Testis (tissue), 3 donors: Measurements from ENCODE around the gene PPP2R1A. TPM values are rescaled to one million over a fixed set of nuclear protein-coding genes. Genes with fewer than 3 reads are reported as not detected.
"Not testable (repeated sequence)": the region's sequence is repeated elsewhere in the genome, so short reads cannot be mapped to it uniquely, and the experiment has no call there.

Source experiments
- DNase-seq: peaks from one replicate; pipeline ENCODE4 v3.0.0-alpha.2; 2019
- H3K27ac ChIP-seq, 2 donors: fragments of 200-600 bp; sonication (generic); one replicate each; pipeline ENCODE4 v1.5.1; 2019
- H3K27me3 ChIP-seq: fragments of 200-600 bp; sonication (generic); one replicate; pipeline ENCODE4 v1.5.1; 2019
- H3K36me3 ChIP-seq: fragments of 200-600 bp; sonication (generic); one replicate; pipeline ENCODE4 v1.5.1; 2017; ENCODE audit warnings: low read depth; ENCODE audit errors: missing control alignments
- H3K4me1 ChIP-seq: fragments of 200-600 bp; sonication (generic); one replicate; pipeline ENCODE4 v1.5.1; 2019
- H3K4me3 ChIP-seq, 2 donors: fragments of 200-600 bp; sonication (generic); one replicate each; pipeline ENCODE4 v1.5.1; 2017 to 2019
- H3K9me3 ChIP-seq: fragments of 200-600 bp; sonication (generic); one replicate; pipeline ENCODE4 v1.5.1; 2017
- CTCF ChIP-seq, 3 experiments: fragments of 450-650 bp in 2 of 3; fragments of 200-600 bp in 1 of 3; sonication (generic) in 1 of 3; IDR thresholded peaks; one replicate each; pipeline ENCODE4 v1.5.1; 2016 to 2019; ENCODE audit warnings: antibody characterized with exemption in 3 of 3, mild to moderate bottlenecking in 2 of 3, moderate library complexity in 1 of 3
- POLR2A ChIP-seq: fragments of 450-650 bp; IDR thresholded peaks from one replicate; pipeline ENCODE4 v1.6.1; 2017; ENCODE audit warnings: antibody characterized with exemption, mild to moderate bottlenecking, moderate library complexity
- WGBS, 2 donors: methylation state at CpG; one replicate each; pipeline ENCODE4 v1.1.5; 2018; 5-methylcytosine and 5-hydroxymethylcytosine counted together
- intact Hi-C: fragments of 100-400 bp; cut with DNase I; formaldehyde crosslinking; loops from one replicate; pipeline ENCODE4 v1.15.1; 2023; ENCODE audit warnings: low total_unique reads
- polyA plus RNA-seq: library from polyadenylated mRNA; stranded (reverse); fragments of 350-450 nt; fragmentation: Illumina TruSeq; extraction: RNeasy Lipid Tissue Mini Kit (QIAGEN cat#74804); gene quantifications from one replicate; pipeline ENCODE4 v1.2.3, GENCODE V29; 2014; ENCODE audit warnings: low read depth, low replicate concordance; ENCODE audit not compliant: insufficient read depth
- total RNA-seq, 2 donors: library from RNA; depleted of rRNA; stranded (reverse); fragments of >200 nt; gene quantifications; one replicate each; pipeline ENCODE4 v1.2.3, GENCODE V29; 2016

The PPP2R1A gene
- total and polyA plus RNA-seq, 3 donors from 2014 or later: 181 to 289 (median 262) TPM

GRCh38 chr19:52198678-52199077 is 8.8 kb downstream of the PPP2R1A start:
- Histone ChIP-seq H3K27me3 (no peaks in the 10 kb centered on the region), H3K36me3 (no peaks in the 10 kb centered on the region), H3K27ac (no peak overlapping the region), H3K4me1 (peaks cover 9% of the 10 kb centered on the region), H3K4me3 (no peak overlapping the region), H3K9me3 (no peaks in the 10 kb centered on the region)
- no peak for DNase-seq
- intact Hi-C loops: no loop called here
- TF ChIP-seq POLR2A (no peak), CTCF (IDR thresholded peaks at IDR 0.05) (no peak)
- 48 to 60% methylated on average over 3 of the region's 3 CpGs for WGBS, 2 donors

- H3K27ac ChIP-seq: peak overlapping the region; percentile 4 to 76
- TF ChIP-seq CTCF (IDR thresholded peaks at IDR 0.05) (no peak), POLR2A (no peak)
- H3K36me3 ChIP-seq: no peaks in the 10 kb centered on the region
- no peaks in the 10 kb centered on the region for H3K27me3 ChIP-seq
- intact Hi-C loops: no loop called here
- DNase-seq: peak; percentile 18
- H3K4me1 ChIP-seq: peaks cover 9% of the 10 kb centered on the region
- H3K9me3 ChIP-seq: no peaks in the 10 kb centered on the region
- no peak overlapping the region for H3K4me3 ChIP-seq
- WGBS, 2 donors: 47 to 58% methylated on average over 7 of the region's 7 CpGs
Measured at GRCh38 chr19:52200044-52200443, 10.2 kb downstream of the PPP2R1A start.

- DNase-seq, H3K4me1 ChIP-seq: not testable (repeated sequence)
- WGBS, 2 donors: 44 to 65% methylated on average over 15 to 17 of the region's 17 CpGs
Measured at GRCh38 chr19:52200755-52201391, 11.0 kb downstream of the PPP2R1A start.

GRCh38 chr19:52206481-52206880 is 16.6 kb downstream of the PPP2R1A start:
- WGBS, 2 donors: 70 to 71% methylated on average over 5 of the region's 5 CpGs
- intact Hi-C loops: no loop called here
- H3K4me3 ChIP-seq: no peak overlapping the region
- TF ChIP-seq POLR2A: no peak
- TF ChIP-seq CTCF (IDR thresholded peaks at IDR 0.05): no peak
- DNase-seq: no peak
- H3K27ac ChIP-seq: no peak overlapping the region
- no peaks in the 10 kb centered on the region for H3K4me1 ChIP-seq
- H3K36me3 ChIP-seq: no peaks in the 10 kb centered on the region
- no peaks in the 10 kb centered on the region for H3K9me3 ChIP-seq
- H3K27me3 ChIP-seq: no peaks in the 10 kb centered on the region

More at GRCh38 chr19:52200755-52201391, 11.0 kb downstream of the PPP2R1A start:
- H3K27me3 ChIP-seq, H3K36me3 ChIP-seq, intact Hi-C loops, H3K9me3 ChIP-seq, H3K4me3 ChIP-seq: not testable (repeated sequence)
- peak overlapping the region; percentile 4 to 76 for H3K27ac ChIP-seq

GRCh38 chr19:52211203-52211602 is 21.4 kb downstream of the PPP2R1A start:
- 92 to 94% methylated on average over 20 of the region's 20 CpGs for WGBS, 2 donors
- Histone ChIP-seq H3K27ac (no peak overlapping the region), H3K4me1 (no peaks in the 10 kb centered on the region), H3K27me3 (no peaks in the 10 kb centered on the region), H3K4me3 (no peak overlapping the region), H3K9me3 (no peaks in the 10 kb centered on the region), H3K36me3 (no peaks in the 10 kb centered on the region)
- intact Hi-C loops: no loop called here
- TF ChIP-seq POLR2A (no peak), CTCF (IDR thresholded peaks at IDR 0.05) (no peak)
- no peak for DNase-seq
